Limb (tissue), 2 donors: Measurements from ENCODE around the gene TSSK3.

Experiments used
- DNase-seq, 2 donors: peaks; one replicate each; pipeline ENCODE4 v3.0.0-alpha.2; 2016; ENCODE audit errors: extremely low spot score in 2 of 2

TSSK3 gene

GRCh38 chr1:32362474-32363313 lies at the start of gene TSSK3, which contains the start of gene FAM229A:
TSS of gene TSSK3 (plus strand) at chr1:32362539. CDS start at chr1:32362702, 163 bp downstream.
TSS of gene FAM229A (minus strand) at chr1:32362485. CDS start at chr1:32362091, 394 bp downstream.
- no peak for DNase-seq

GRCh38 chr1:32316903-32317277 lies 45.4 kb upstream of the TSSK3 start:
- no peak for DNase-seq

GRCh38 chr1:32318127-32318869 lies 44.0 kb upstream of the TSSK3 start:
- no peak for DNase-seq

GRCh38 chr1:32321712-32322291 lies 40.5 kb upstream of the TSSK3 start:
- DNase-seq, result no peak

GRCh38 chr1:32327204-32327603 lies 35.1 kb upstream of the TSSK3 start:
- no peak for DNase-seq

GRCh38 chr1:32329931-32330466 lies 32.3 kb upstream of the TSSK3 start:
- no peak for DNase-seq

- no peak for DNase-seq
Measured at GRCh38 chr1:32330558-32331151, 31.7 kb upstream of the TSSK3 start.

- DNase-seq, result no peak
Measured at GRCh38 chr1:32331549-32331948, 30.8 kb upstream of the TSSK3 start.

- DNase-seq, result no peak
Measured at GRCh38 chr1:32332290-32333079, 29.9 kb upstream of the TSSK3 start.

GRCh38 chr1:32333251-32333963 lies 28.9 kb upstream of the TSSK3 start:
- no peak for DNase-seq

GRCh38 chr1:32334274-32334861 lies 28.0 kb upstream of the TSSK3 start:
- DNase-seq, result no peak

GRCh38 chr1:32334864-32335534 lies 27.3 kb upstream of the TSSK3 start:
- DNase-seq, result peak in 1 of 2 donors; percentile 79

GRCh38 chr1:32335535-32335789 lies 26.9 kb upstream of the TSSK3 start:
- no peak for DNase-seq

GRCh38 chr1:32335790-32336590 lies 26.3 kb upstream of the TSSK3 start, which contains the start of gene MARCKSL1:
TSS of gene MARCKSL1 (minus strand) at chr1:32336233. CDS start at chr1:32336033, 200 bp downstream.
- peak; percentile 81 to 94 for DNase-seq

GRCh38 chr1:32336591-32336932 lies 25.8 kb upstream of the TSSK3 start:
- no peak for DNase-seq

- DNase-seq, result peak in 1 of 2 donors; percentile 49
Measured at GRCh38 chr1:32336963-32337675, 25.2 kb upstream of the TSSK3 start.

GRCh38 chr1:32337855-32338636 lies 24.3 kb upstream of the TSSK3 start:
- DNase-seq, result peak; percentile 44 to 65
